GM23248 (cell line): ENCODE data around the gene C5orf34. TPM values are rescaled to one million over a fixed set of nuclear protein-coding genes. Genes with fewer than 3 reads are reported as not detected.

Experiments used
- DNase-seq: peaks from one replicate; pipeline ENCODE4 v3.0.0-alpha.2; 2015
- H2AFZ ChIP-seq: fragments of 200-600 bp; sonication (generic); 2 replicates; pipeline ENCODE4 v1.6.1; 2016; ENCODE audit warnings: antibody characterized with exemption
- H3F3A ChIP-seq: fragments of 200-600 bp; sonication (generic); 2 replicates; pipeline ENCODE4 v1.6.1; 2016; ENCODE audit warnings: mild to moderate bottlenecking, antibody characterized with exemption, mixed run types; ENCODE audit not compliant: insufficient read depth
- H3K27ac ChIP-seq: fragments of 200-600 bp; sonication (generic); 2 replicates; pipeline ENCODE4 v1.5.1; 2016; ENCODE audit warnings: mild to moderate bottlenecking
- H3K27me3 ChIP-seq: fragments of 200-600 bp; sonication (generic); replicated peaks from 2 replicates; pipeline ENCODE4 v1.6.1; 2016; ENCODE audit warnings: mild to moderate bottlenecking; ENCODE audit not compliant: insufficient read depth
- H3K36me3 ChIP-seq: fragments of 200-600 bp; sonication (generic); 2 replicates; pipeline ENCODE4 v1.6.1; 2016; ENCODE audit warnings: low read depth, mild to moderate bottlenecking
- H3K4me1 ChIP-seq: fragments of 200-600 bp; sonication (generic); 2 replicates; pipeline ENCODE4 v1.6.1; 2016; ENCODE audit warnings: mild to moderate bottlenecking; ENCODE audit not compliant: insufficient read depth
- H3K4me2 ChIP-seq: fragments of 200-600 bp; sonication (generic); one replicate; pipeline ENCODE4 v1.6.1; 2016; ENCODE audit warnings: mild to moderate bottlenecking; ENCODE audit not compliant: unreplicated experiment
- H3K4me3 ChIP-seq: fragments of 200-600 bp; sonication (generic); 2 replicates; pipeline ENCODE4 v1.5.1; 2016; ENCODE audit warnings: mild to moderate bottlenecking
- H3K79me2 ChIP-seq: fragments of 200-600 bp; sonication (generic); 2 replicates; pipeline ENCODE4 v1.6.1; 2016; ENCODE audit warnings: mild to moderate bottlenecking; ENCODE audit not compliant: insufficient read depth
- H3K9ac ChIP-seq: fragments of 200-600 bp; sonication (generic); 2 replicates; pipeline ENCODE4 v1.6.1; 2016; ENCODE audit warnings: mild to moderate bottlenecking
- H3K9me2 ChIP-seq: fragments of 200-600 bp; sonication (generic); 2 replicates; pipeline ENCODE4 v1.6.1; 2016; ENCODE audit warnings: mixed run types, mild to moderate bottlenecking, moderate library complexity; ENCODE audit not compliant: insufficient read depth
- H3K9me3 ChIP-seq: fragments of 200-600 bp; sonication (generic); one replicate; pipeline ENCODE4 v1.6.1; 2017; ENCODE audit warnings: low read depth
- H4K20me1 ChIP-seq: fragments of 200-600 bp; sonication (generic); 2 replicates; pipeline ENCODE4 v1.6.0; 2016; ENCODE audit not compliant: insufficient read depth
- EZH2 ChIP-seq: fragments of 200-600 bp; sonication (generic); IDR thresholded peaks from 2 replicates; pipeline ENCODE4 v1.6.1; 2018; ENCODE audit warnings: antibody characterized with exemption, mild to moderate bottlenecking; ENCODE audit not compliant: insufficient read depth, poor library complexity, severe bottlenecking
- EZH2phosphoT487 ChIP-seq: fragments of 200-600 bp; sonication (generic); IDR thresholded peaks from 2 replicates; pipeline ENCODE4 v1.6.1; 2018; ENCODE audit warnings: antibody characterized with exemption, moderate library complexity, mild to moderate bottlenecking, low read depth; ENCODE audit not compliant: insufficient read depth
- WGBS, 2 experiments: methylation state at CpG; one replicate each; pipeline ENCODE4 v1.1.6; 2015 to 2017; ENCODE audit warnings: low lambda C conversion rate in 2 of 2, low coverage in 1 of 2; ENCODE audit errors: missing lambda C conversion rate in 2 of 2; 5-methylcytosine and 5-hydroxymethylcytosine counted together
- in situ Hi-C: fragments of 300-500 bp; cut with MboI; formaldehyde crosslinking; loops from 2 replicates; pipeline ENCODE4 v1.15.0; 2020
- polyA plus RNA-seq: library from polyadenylated mRNA; unstranded; fragments of >200 nt; fragmentation: Nextera tagmentation; extraction: Ambion mirVana; gene quantifications from 2 replicates; pipeline ENCODE4 v1.2.1, GENCODE V29; 2016
- total RNA-seq: library from RNA; depleted of rRNA; stranded (reverse); fragments of >200 nt; shearing (Covaris generic); gene quantifications from 2 replicates; pipeline ENCODE4 v1.2.3, GENCODE V29; 2014

C5orf34 gene
- total and polyA plus RNA-seq, 2 experiments from 2014 or later: 3.1 to 4.4 TPM

DNA sequence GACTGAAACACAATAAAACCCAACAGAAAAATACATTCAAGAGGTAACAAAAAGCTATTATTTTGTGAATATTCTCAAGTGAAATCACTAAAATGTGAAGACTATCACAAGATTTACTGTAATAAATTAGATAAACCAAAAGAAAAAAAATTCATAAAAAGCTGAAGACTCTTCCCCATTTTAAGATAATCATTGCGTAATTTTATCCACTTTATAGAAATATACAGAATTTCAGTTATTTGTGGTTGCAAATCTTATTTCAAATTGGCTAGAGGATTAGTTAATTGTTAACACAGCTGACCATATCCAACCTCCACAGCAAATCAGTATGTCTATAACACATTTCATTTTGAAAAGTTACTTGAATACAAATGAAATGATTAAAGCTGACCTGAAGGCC lies 23.6 kb downstream of the C5orf34 start:
- Histone ChIP-seq H4K20me1 (no peaks in the 10 kb centered on the region), H3K27ac (no peak overlapping the region), H3F3A (no peaks in the 10 kb centered on the region), H3K9me3 (no peaks in the 10 kb centered on the region), H3K4me2 (no peak overlapping the region), H3K4me3 (no peak overlapping the region), H2AFZ (no peak overlapping the region), H3K36me3 (no peaks in the 10 kb centered on the region), H3K9ac (no peak overlapping the region), H3K27me3 (no peaks in the 10 kb centered on the region), H3K4me1 (no peaks in the 10 kb centered on the region), H3K79me2 (no peaks in the 10 kb centered on the region), H3K9me2 (no peaks in the 10 kb centered on the region)
- WGBS, 2 experiments: 100% methylated on average over 1 of the region's 1 CpG
- TF ChIP-seq EZH2phosphoT487: no peak
- TF ChIP-seq EZH2: no peak
- DNase-seq: no peak
- in situ Hi-C loops: no loop called here

DNA sequence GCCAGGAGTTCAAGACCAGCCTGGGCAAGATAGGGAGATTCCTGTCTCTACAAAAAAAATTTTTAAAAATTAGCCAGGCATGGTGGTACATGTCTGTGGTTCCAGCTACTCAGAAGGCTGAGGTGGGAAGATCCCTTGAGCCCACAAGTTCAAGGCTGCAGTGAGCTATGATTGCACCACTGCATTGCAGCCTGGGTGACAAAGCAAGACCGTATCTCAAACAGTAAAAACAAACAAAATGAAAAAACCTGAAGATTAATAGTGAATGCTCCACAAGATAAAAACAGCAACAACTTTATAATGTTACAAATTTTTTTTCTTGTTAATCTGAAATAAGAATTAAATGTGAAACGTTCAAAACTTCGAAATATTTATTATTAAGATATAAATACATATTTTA lies 28.6 kb downstream of the C5orf34 start:
- no peak for TF ChIP-seq EZH2phosphoT487
- TF ChIP-seq EZH2: no peak
- Histone ChIP-seq H3K4me1 (peaks cover 13% of the 10 kb centered on the region), H2AFZ (no peak overlapping the region), H3K9me3 (no peaks in the 10 kb centered on the region), H3K27ac (no peak overlapping the region), H3K27me3 (no peaks in the 10 kb centered on the region), H3K4me3 (no peak overlapping the region), H4K20me1 (no peaks in the 10 kb centered on the region), H3K4me2 (no peak overlapping the region), H3F3A (peaks cover 22% of the 10 kb centered on the region), H3K9me2 (no peaks in the 10 kb centered on the region), H3K36me3 (no peaks in the 10 kb centered on the region), H3K79me2 (peaks cover 17% of the 10 kb centered on the region), H3K9ac (no peak overlapping the region)
- WGBS, 2 experiments: 95 to 99% methylated on average over 3 of the region's 3 CpGs
- DNase-seq: no peak
- in situ Hi-C loops: no loop called here

DNA sequence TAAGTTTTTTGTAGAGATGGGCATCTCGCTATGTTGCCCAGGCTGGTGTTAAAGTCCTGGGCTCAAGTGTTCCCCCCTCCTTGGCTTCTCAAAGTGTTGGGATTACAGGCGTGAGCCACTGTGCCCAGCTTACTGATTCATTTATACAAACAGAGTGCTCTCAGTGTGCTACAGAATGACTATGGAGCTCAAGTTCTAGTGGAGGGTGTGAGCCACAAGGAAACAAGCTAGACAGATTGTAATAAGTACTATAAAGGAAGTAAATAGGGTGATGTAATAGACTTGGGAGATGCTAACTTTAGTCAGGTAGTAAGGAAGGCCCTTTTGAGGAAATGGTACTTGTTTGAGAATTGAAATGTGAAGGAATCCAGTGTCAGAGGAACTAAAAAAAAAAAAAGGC lies 29.5 kb downstream of the C5orf34 start:
- H3K4me1 ChIP-seq: peaks cover 13% of the 10 kb centered on the region
- H3K79me2 ChIP-seq: peaks cover 25% of the 10 kb centered on the region
- in situ Hi-C loops: no loop called here
- 75 to 94% methylated on average over 2 of the region's 2 CpGs for WGBS, 2 experiments
- H3K4me2 ChIP-seq: no peak overlapping the region
- no peaks in the 10 kb centered on the region for H3K9me3 ChIP-seq
- H3K27ac ChIP-seq: peak overlapping the region; percentile 95
- no peak overlapping the region for H3K9ac ChIP-seq
- TF ChIP-seq EZH2 (no peak), EZH2phosphoT487 (no peak)
- peak overlapping the region; percentile 25; the same call in 1 of the 2 replicates for H2AFZ ChIP-seq
- H4K20me1 ChIP-seq: no peaks in the 10 kb centered on the region
- H3K4me3 ChIP-seq: no peak overlapping the region
- peak; percentile 27 for DNase-seq
- H3F3A ChIP-seq: peaks cover 22% of the 10 kb centered on the region
- no peaks in the 10 kb centered on the region for H3K9me2 ChIP-seq
- H3K27me3 ChIP-seq: no peaks in the 10 kb centered on the region
- no peaks in the 10 kb centered on the region for H3K36me3 ChIP-seq

- WGBS, 2 experiments: 4 to 5% methylated on average over 27 to 32 of the region's 32 CpGs
- peak overlapping the region; percentile 95 for H3K9ac ChIP-seq
- peaks cover 22% of the 10 kb centered on the region for H3F3A ChIP-seq
- H3K79me2 ChIP-seq: peaks cover 35% of the 10 kb centered on the region
- H3K9me2 ChIP-seq: no peaks in the 10 kb centered on the region
- H3K4me2 ChIP-seq: peak overlapping the region; percentile 90
- peak overlapping the region; percentile 83 for H3K4me3 ChIP-seq
- no peaks in the 10 kb centered on the region for H4K20me1 ChIP-seq
- H3K27ac ChIP-seq: peak overlapping the region; percentile 95
- peaks cover 13% of the 10 kb centered on the region for H3K4me1 ChIP-seq
- H3K36me3 ChIP-seq: no peaks in the 10 kb centered on the region
- peak overlapping the region; percentile 83 for H2AFZ ChIP-seq
- no peaks in the 10 kb centered on the region for H3K9me3 ChIP-seq
- H3K27me3 ChIP-seq: no peaks in the 10 kb centered on the region
- peak; percentile 96 for DNase-seq
- no peak for TF ChIP-seq EZH2phosphoT487
- in situ Hi-C loops: no loop called here
Observed at GRCh38 chr5:43484106-43484849, 30.7 kb downstream of the C5orf34 start.
